ENCODE results near the gene HDAC9. TPM values are rescaled to one million over a fixed set of nuclear protein-coding genes. Genes with fewer than 3 reads are reported as not detected.

The HDAC9 gene
- total RNA-seq, 1 donor from 2014 or later: 27.6 TPM

DNA sequence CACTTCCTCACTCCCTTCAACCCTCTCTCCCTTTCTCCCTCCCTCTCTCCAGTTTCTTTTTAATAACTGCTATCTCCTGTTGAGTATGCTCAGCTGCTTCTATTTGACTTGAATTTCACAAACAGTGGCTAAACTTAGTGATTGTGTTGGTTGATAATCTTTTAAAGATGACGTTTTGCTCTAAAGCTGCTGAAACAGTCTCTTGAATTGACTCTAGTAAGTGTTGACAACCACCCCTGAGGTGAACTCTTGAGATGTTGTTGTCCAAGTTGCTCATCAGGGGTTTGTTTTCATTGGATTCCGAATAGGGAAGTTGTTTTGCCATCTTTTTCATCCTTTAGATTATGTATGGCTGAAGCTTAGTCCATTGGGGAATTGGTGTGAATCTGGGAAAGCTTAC lies 445.7 kb downstream of the HDAC9 start:
- H3K27ac Mint-ChIP-seq (ENCODE audit: unreplicated experiment): no peak overlapping the region
- H3K4me1 Mint-ChIP-seq (ENCODE audit: low read depth, unreplicated experiment): no peaks in the 10 kb centered on the region
- no peaks in the 10 kb centered on the region for H4K20me1 ChIP-seq (ENCODE audit: insufficient read depth, low read length)
- TF ChIP-seq CTCF (IDR thresholded peaks at IDR 0.05; ENCODE audit: insufficient read depth, low read depth, low read length): no peak
- no peak for TF ChIP-seq EZH2 (IDR thresholded peaks at IDR 0.05; ENCODE audit: insufficient read depth, low read length)
- DNase-seq (ENCODE audit: low read depth) (no peak), FAIRE-seq (no peak)
- H3K4me1 ChIP-seq (ENCODE audit: insufficient read depth, low read length): no peaks in the 10 kb centered on the region
- no peaks in the 10 kb centered on the region for H3K27me3 Mint-ChIP-seq (ENCODE audit: low read depth, unreplicated experiment)
- no peak overlapping the region for H3K27ac ChIP-seq (ENCODE audit: low read depth, low read length)
- H3K36me3 Mint-ChIP-seq (ENCODE audit: low read depth, unreplicated experiment): no peaks in the 10 kb centered on the region
- H2AFZ ChIP-seq (ENCODE audit: low read depth, low read length): no peak overlapping the region
- no peak overlapping the region for H3K9ac ChIP-seq (ENCODE audit: low read length)
- H3K36me3 ChIP-seq (ENCODE audit: insufficient read depth, low read length): no peaks in the 10 kb centered on the region
- H3K79me2 ChIP-seq (ENCODE audit: insufficient read depth, low read length): no peaks in the 10 kb centered on the region
- peaks cover 1% of the 10 kb centered on the region for H3K9me3 Mint-ChIP-seq (ENCODE audit: unreplicated experiment)
- no peaks in the 10 kb centered on the region for H3K27me3 ChIP-seq (ENCODE audit: insufficient read depth, low read length)
- H3K4me3 Mint-ChIP-seq (ENCODE audit: unreplicated experiment): no peak overlapping the region
- no peaks in the 10 kb centered on the region for H3K9me3 ChIP-seq (ENCODE audit: insufficient read depth, low read depth, low read length)
- H3K4me3 ChIP-seq (ENCODE audit: insufficient read depth, low read depth, low read length): no peak overlapping the region
- no peak overlapping the region for H3K4me2 ChIP-seq (ENCODE audit: low read length)

DNA sequence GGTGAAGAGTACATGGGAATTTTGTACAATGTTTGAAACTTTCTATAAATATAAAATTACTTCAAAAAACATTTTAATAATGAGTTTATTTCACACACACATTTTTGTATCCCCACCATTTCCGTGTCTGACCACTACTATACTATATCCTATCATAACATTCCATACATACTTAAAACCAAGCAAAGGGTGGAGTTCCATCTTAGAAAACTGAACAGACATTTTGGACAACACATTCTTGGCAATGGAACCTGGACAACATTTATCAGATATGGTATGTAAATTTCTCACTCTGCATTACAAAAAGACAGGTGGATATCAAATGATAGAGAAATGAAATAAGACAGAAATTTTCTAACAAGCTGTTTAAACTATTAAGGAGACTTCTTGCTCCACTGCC lies 453.0 kb downstream of the HDAC9 start:
- Mint-ChIP-seq H3K36me3 (ENCODE audit: low read depth, unreplicated experiment) (no peaks in the 10 kb centered on the region), H3K9me3 (ENCODE audit: unreplicated experiment) (no peaks in the 10 kb centered on the region)
- H2AFZ ChIP-seq (ENCODE audit: low read depth, low read length): no peak overlapping the region

More for the DNA sequence above, 453.0 kb downstream of the HDAC9 start:
- H3K9me3 ChIP-seq (ENCODE audit: insufficient read depth, low read depth, low read length): no peaks in the 10 kb centered on the region
- no peaks in the 10 kb centered on the region for H3K79me2 ChIP-seq (ENCODE audit: insufficient read depth, low read length)
- H4K20me1 ChIP-seq (ENCODE audit: insufficient read depth, low read length): no peaks in the 10 kb centered on the region
- Mint-ChIP-seq H3K27ac (ENCODE audit: unreplicated experiment) (no peak overlapping the region), H3K4me1 (ENCODE audit: low read depth, unreplicated experiment) (peaks cover 5% of the 10 kb centered on the region), H3K4me3 (ENCODE audit: unreplicated experiment) (no peak overlapping the region), H3K27me3 (ENCODE audit: low read depth, unreplicated experiment) (no peaks in the 10 kb centered on the region)
- no peaks in the 10 kb centered on the region for H3K27me3 ChIP-seq (ENCODE audit: insufficient read depth, low read length)
- H3K36me3 ChIP-seq (ENCODE audit: insufficient read depth, low read length): no peaks in the 10 kb centered on the region
- H3K9ac ChIP-seq (ENCODE audit: low read length): no peak overlapping the region
- H3K4me3 ChIP-seq (ENCODE audit: insufficient read depth, low read depth, low read length): no peak overlapping the region
- no peak for FAIRE-seq
- DNase-seq (ENCODE audit: low read depth): peak; percentile 4
- no peak overlapping the region for H3K4me2 ChIP-seq (ENCODE audit: low read length)
- no peak overlapping the region for H3K27ac ChIP-seq (ENCODE audit: low read depth, low read length)
- TF ChIP-seq CTCF (IDR thresholded peaks at IDR 0.05; ENCODE audit: insufficient read depth, low read depth, low read length) (no peak), EZH2 (IDR thresholded peaks at IDR 0.05; ENCODE audit: insufficient read depth, low read length) (no peak)
- H3K4me1 ChIP-seq (ENCODE audit: insufficient read depth, low read length): no peaks in the 10 kb centered on the region

All from astrocyte (in vitro differentiated cells and primary cell).